Measurements from ENCODE around the gene XKR8.
"Not testable (repeated sequence)": the region's sequence is repeated elsewhere in the genome, so short reads cannot be mapped to it uniquely, and the experiment has no call there.

XKR8 gene

DNA sequence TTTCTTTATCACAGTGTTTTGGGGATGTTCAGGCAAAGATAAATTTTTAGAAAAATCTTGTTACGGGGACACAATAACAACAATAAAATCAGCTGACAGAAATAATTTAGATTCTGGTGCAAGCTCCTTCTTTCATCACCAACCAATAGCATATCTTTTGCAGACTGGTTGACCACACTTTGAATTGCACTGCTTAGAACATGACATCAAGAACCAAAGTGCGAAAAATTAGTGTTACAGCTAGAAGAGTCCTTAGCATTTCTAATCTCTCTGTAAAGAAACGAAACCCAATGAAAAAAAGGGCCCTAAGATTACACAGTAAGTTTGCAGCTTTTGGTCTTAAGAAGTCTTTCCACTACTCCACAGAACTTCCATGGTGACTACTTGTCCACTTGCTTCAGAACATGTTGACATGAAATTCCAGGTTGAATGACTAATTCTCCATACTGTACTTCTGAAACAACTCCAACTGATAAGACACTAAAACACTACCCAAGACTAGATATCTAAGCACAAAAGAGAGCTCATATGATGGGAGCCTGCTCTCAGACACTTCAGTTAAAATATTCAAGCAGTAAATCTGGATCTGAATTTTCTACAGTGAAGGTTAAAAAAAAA lies 31.3 kb downstream of the XKR8 start:
- no peak for DNase-seq (ENCODE audit: low spot score)

DNA sequence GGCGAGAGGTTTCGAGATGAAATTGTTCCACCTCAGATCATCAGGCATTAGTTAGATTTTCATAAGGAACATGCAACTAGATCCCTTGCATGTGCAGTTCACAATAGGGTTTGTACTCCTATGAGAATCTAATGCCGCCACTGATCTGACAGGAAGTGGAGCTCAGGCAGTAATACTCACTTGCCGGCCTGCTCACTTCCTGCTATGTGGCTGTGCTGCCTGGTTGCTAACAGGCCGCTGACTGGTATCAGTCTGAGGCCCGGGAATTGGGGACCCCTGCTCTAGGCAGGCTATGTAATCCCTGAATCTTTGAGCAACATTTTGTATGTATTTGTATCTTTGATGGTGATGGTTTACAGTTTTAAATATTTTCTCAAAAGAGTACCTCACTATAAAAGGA lies 32.5 kb downstream of the XKR8 start:
- no peak for DNase-seq (ENCODE audit: low spot score)

DNA sequence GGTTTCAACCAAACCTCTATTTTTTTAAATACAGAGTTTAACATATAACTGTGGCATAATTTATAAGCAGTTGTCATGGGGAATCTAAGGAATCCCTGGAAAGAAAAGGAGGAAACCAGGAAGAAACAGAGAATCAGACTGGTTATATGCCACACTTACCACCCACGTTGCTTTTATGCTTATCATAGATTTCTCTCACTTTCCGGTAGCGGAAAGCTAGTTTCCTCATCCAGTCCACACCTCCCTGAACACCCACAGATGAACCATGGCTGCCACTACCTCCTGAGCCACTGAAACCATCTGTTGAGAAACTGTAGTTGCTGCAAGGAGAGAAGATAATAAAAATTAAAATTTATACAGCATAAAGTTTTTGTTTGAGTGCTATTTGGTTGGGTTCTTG lies 33.5 kb downstream of the XKR8 start:
- DNase-seq (ENCODE audit: low spot score): no peak

DNA sequence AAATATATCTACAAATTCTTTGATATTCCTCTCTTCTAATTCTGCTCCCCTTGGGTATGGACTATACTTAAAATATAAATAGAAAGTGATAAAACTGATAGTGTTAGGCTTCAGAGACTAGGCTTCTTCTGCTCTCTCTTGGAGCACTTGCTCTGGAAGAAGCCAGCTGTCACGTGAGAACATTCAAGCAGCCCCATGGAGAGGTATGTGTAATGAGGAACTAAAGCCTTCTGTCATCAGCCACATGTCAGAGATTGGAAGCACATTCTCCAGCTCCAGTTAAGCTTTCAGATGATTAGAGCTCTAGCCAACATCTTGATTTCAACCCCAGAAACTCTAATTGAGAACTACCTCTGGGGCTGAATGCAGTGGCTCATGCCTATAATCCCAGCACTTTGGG lies 34.3 kb downstream of the XKR8 start:
- no peak for DNase-seq (ENCODE audit: low spot score)

DNA sequence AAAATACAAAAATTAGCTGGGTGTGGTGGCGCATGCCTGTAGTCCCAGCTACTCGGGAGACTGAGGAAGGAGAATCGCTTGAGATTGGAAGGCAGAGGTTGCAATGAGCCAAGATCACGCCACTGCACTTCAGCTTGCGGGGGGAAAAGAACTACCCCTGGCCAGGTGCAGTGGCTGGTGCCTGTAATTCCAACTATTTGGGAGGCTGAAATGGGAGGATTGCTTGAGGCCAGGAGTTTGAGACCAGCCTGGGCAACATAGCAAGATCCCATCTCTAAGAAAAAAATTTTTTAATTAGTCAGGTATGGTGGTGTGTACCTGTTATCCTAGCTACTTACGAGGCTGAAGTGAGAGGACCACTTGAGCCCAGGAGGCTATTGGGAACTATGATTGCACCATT lies 34.8 kb downstream of the XKR8 start:
- not testable (repeated sequence) for DNase-seq (ENCODE audit: low spot score)

DNA sequence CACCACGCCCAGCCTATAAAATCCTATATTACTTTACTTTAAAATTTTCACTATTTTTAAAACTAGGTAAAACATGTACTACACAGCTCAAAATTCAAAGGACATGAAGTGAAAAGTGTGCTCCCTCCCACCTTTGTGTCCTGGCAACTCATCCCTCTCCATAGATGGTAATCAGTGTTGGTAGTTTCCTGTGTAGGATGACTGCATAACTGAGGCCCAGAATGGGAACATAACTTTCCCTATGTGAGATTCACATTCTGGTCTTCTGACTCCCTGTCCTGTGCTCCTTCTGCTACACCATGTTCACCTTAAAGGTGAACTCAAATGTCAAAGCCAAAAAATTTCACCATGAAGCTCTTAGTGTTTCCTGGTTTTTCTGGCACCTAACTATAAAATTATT lies 39.3 kb downstream of the XKR8 start:
- no peak for DNase-seq (ENCODE audit: low spot score)

DNA sequence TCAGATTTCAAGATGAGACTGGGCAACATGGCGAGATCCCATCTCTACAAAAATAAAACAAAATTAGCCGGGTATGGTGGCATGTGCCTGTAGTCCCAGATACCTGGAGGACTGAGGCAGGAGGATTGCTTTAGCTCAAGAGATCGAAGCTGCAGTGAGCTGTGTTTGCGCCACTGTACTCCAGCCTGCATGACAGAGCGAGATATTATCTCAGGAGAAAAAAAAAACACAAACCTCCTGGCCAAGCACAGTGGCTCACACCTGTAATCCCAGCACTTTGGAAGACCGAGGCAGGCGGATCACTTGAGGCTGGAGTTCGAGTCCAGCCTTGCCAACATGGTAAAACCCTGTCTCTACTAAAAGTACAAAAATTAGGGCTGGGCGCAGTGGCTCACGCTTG lies 42.8 kb downstream of the XKR8 start:
- no peak for DNase-seq (ENCODE audit: low spot score)

DNA sequence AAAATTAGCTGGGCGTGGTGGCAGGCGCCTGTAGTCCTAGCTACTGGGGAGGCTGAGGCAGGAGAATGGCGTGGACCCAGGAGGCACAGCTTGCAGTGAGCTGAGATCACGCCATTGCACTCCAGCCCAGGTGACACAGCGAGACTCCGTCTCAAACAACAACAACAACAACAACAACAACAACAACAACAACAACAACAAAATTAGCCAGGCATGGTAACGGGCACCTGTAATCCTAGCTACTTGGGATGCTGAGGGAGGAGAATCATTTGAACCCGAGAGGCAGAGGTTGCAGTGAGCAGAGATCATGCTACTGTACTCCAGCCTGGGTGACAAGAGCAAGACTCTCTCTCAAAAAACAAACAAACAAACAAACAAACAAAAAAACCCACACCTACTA lies 43.3 kb downstream of the XKR8 start:
- not testable (repeated sequence) for DNase-seq (ENCODE audit: low spot score)

DNA sequence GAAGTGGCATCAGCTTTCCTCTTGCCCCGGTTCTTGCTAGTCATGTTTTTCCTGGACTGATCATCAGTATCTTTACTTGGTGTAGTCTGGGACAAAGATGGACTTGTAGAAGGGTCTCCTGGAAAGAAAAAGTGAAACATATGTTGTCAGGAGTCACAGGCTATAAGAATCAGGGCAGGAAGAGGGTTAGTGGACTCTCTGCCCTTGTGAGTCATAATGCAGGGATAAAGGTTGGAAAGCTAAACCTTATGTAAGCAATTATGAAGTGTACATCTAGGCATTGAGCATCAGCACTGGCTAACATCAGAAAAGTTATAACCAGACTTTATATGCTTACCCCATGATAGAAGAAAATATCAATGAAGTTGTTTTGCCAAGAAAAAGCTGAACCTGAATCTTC lies 51.2 kb downstream of the XKR8 start:
- DNase-seq (ENCODE audit: low spot score): no peak

Data from globus pallidus (tissue), 1 donor.